Activated T-helper 17 cell treated with anti-CD3 and anti-CD28 coated beads, Interleukin-2, amount 50 U/mL, for 72 hours (primary cell): Measurements from ENCODE around the gene DDX31. TPM values are rescaled to one million over a fixed set of nuclear protein-coding genes. Genes with fewer than 3 reads are reported as not detected.

Experiments used
- ATAC-seq: fragments of 150-1000 bp; cut with Tn5 transposase; replicated peaks from 2 replicates; pipeline ENCODE4 v1.10.0; 2021; ENCODE audit warnings: mild to moderate bottlenecking, moderate library complexity
- H3K27ac Mint-ChIP-seq: one replicate; pipeline ENCODE4 v1.8.0; 2022; ENCODE audit warnings: mixed read lengths
- H3K27me3 Mint-ChIP-seq: one replicate; pipeline ENCODE4 v1.8.0; 2022; ENCODE audit warnings: mixed read lengths
- H3K36me3 Mint-ChIP-seq: one replicate; pipeline ENCODE4 v1.8.0; 2022; ENCODE audit warnings: low read depth, mild to moderate bottlenecking, mixed read lengths
- H3K4me1 Mint-ChIP-seq: one replicate; pipeline ENCODE4 v1.8.0; 2022; ENCODE audit warnings: mixed read lengths
- H3K4me3 Mint-ChIP-seq: one replicate; pipeline ENCODE4 v1.8.0; 2022; ENCODE audit warnings: mild to moderate bottlenecking, mixed read lengths
- H3K9me3 Mint-ChIP-seq: one replicate; pipeline ENCODE4 v1.8.0; 2022; ENCODE audit warnings: mixed read lengths
- total RNA-seq, 2 donors: library from RNA; stranded (reverse); gene quantifications; one replicate each; pipeline ENCODE4 v1.2.3, GENCODE V29; 2022

DDX31 gene
- total RNA-seq, 2 donors from 2014 or later = 12.7 to 23.0 TPM

- Mint-ChIP-seq H3K27me3 (peaks cover 4% of the 10 kb centered on the region), H3K4me3 (no peak overlapping the region), H3K36me3 (peaks cover 36% of the 10 kb centered on the region), H3K27ac (peak overlapping the region; percentile 11), H3K4me1 (no peaks in the 10 kb centered on the region), H3K9me3 (peaks cover 25% of the 10 kb centered on the region)
- peak; percentile 99 for ATAC-seq
Measured at GRCh38 chr9:132694144-132694543, 24.4 kb upstream of the DDX31 start.

GRCh38 chr9:132690696-132691095 is 20.9 kb upstream of the DDX31 start:
- no peak overlapping the region for H3K27ac Mint-ChIP-seq
- no peak overlapping the region for H3K4me3 Mint-ChIP-seq
- no peaks in the 10 kb centered on the region for H3K27me3 Mint-ChIP-seq
- H3K9me3 Mint-ChIP-seq = peaks cover 3% of the 10 kb centered on the region
- H3K36me3 Mint-ChIP-seq = peaks cover 70% of the 10 kb centered on the region
- no peaks in the 10 kb centered on the region for H3K4me1 Mint-ChIP-seq
- no peak for ATAC-seq

- no peak overlapping the region for H3K27ac Mint-ChIP-seq
- H3K36me3 Mint-ChIP-seq = peaks cover 100% of the 10 kb centered on the region
- no peak overlapping the region for H3K4me3 Mint-ChIP-seq
- H3K9me3 Mint-ChIP-seq = no peaks in the 10 kb centered on the region
- no peak for ATAC-seq
- no peaks in the 10 kb centered on the region for H3K27me3 Mint-ChIP-seq
- peaks cover 27% of the 10 kb centered on the region for H3K4me1 Mint-ChIP-seq
Measured at GRCh38 chr9:132683873-132684272, 14.1 kb upstream of the DDX31 start.

- no peak for ATAC-seq
- peaks cover 98% of the 10 kb centered on the region for H3K36me3 Mint-ChIP-seq
- peaks cover 33% of the 10 kb centered on the region for H3K4me1 Mint-ChIP-seq
- H3K27me3 Mint-ChIP-seq = no peaks in the 10 kb centered on the region
- no peaks in the 10 kb centered on the region for H3K9me3 Mint-ChIP-seq
- H3K27ac Mint-ChIP-seq = no peak overlapping the region
- no peak overlapping the region for H3K4me3 Mint-ChIP-seq
Measured at GRCh38 chr9:132681561-132681960, 11.8 kb upstream of the DDX31 start.

- ATAC-seq = peak; percentile 97
- peaks cover 33% of the 10 kb centered on the region for H3K4me1 Mint-ChIP-seq
- H3K27me3 Mint-ChIP-seq = no peaks in the 10 kb centered on the region
- peaks cover 83% of the 10 kb centered on the region for H3K36me3 Mint-ChIP-seq
- H3K9me3 Mint-ChIP-seq = no peaks in the 10 kb centered on the region
- H3K27ac Mint-ChIP-seq = no peak overlapping the region
- peak overlapping the region; percentile 40 for H3K4me3 Mint-ChIP-seq
Measured at GRCh38 chr9:132679946-132680625, 10.3 kb upstream of the DDX31 start.

GRCh38 chr9:132677976-132678375 is 8.2 kb upstream of the DDX31 start:
- Mint-ChIP-seq H3K36me3 (peaks cover 67% of the 10 kb centered on the region), H3K27ac (no peak overlapping the region), H3K9me3 (no peaks in the 10 kb centered on the region), H3K27me3 (no peaks in the 10 kb centered on the region), H3K4me1 (peaks cover 30% of the 10 kb centered on the region), H3K4me3 (no peak overlapping the region)
- no peak for ATAC-seq

GRCh38 chr9:132674485-132674884 is 4.7 kb upstream of the DDX31 start:
- H3K4me1 Mint-ChIP-seq = peaks cover 33% of the 10 kb centered on the region
- H3K27ac Mint-ChIP-seq = no peak overlapping the region
- H3K27me3 Mint-ChIP-seq = no peaks in the 10 kb centered on the region
- no peaks in the 10 kb centered on the region for H3K9me3 Mint-ChIP-seq
- ATAC-seq = no peak
- H3K36me3 Mint-ChIP-seq = peaks cover 49% of the 10 kb centered on the region
- H3K4me3 Mint-ChIP-seq = no peak overlapping the region

GRCh38 chr9:132673355-132673754 is 3.6 kb upstream of the DDX31 start:
- Mint-ChIP-seq H3K27me3 (no peaks in the 10 kb centered on the region), H3K4me1 (peaks cover 29% of the 10 kb centered on the region), H3K36me3 (peaks cover 38% of the 10 kb centered on the region), H3K27ac (peak overlapping the region; percentile 52), H3K4me3 (peak overlapping the region; percentile 72), H3K9me3 (no peaks in the 10 kb centered on the region)
- no peak for ATAC-seq

- no peak for ATAC-seq
Measured at GRCh38 chr9:132672413-132672690, 2.6 kb upstream of the DDX31 start.

GRCh38 chr9:132671620-132672412 is 2.0 kb upstream of the DDX31 start:
- Mint-ChIP-seq H3K27ac (peak overlapping the region; percentile 76), H3K4me1 (peaks cover 32% of the 10 kb centered on the region), H3K27me3 (no peaks in the 10 kb centered on the region), H3K4me3 (peak overlapping the region; percentile 72), H3K36me3 (peaks cover 38% of the 10 kb centered on the region), H3K9me3 (no peaks in the 10 kb centered on the region)
- peak; percentile 56 for ATAC-seq

More at GRCh38 chr9:132672413-132672690, 2.6 kb upstream of the DDX31 start:
- peaks cover 36% of the 10 kb centered on the region for H3K4me1 Mint-ChIP-seq
- H3K27me3 Mint-ChIP-seq = no peaks in the 10 kb centered on the region
- peak overlapping the region; percentile 72 for H3K4me3 Mint-ChIP-seq
- peak overlapping the region; percentile 76 for H3K27ac Mint-ChIP-seq
- H3K9me3 Mint-ChIP-seq = no peaks in the 10 kb centered on the region
- peaks cover 38% of the 10 kb centered on the region for H3K36me3 Mint-ChIP-seq

GRCh38 chr9:132670457-132671391 is 941 bp upstream of the DDX31 start, which contains the start of gene GTF3C4:
GTF3C4 (plus strand) TSS chr9:132670464; CDS start chr9:132670599, 135 bp downstream.
- peak; percentile 39 for ATAC-seq
- H3K9me3 Mint-ChIP-seq = no peaks in the 10 kb centered on the region
- peaks cover 41% of the 10 kb centered on the region for H3K36me3 Mint-ChIP-seq
- peaks cover 32% of the 10 kb centered on the region for H3K4me1 Mint-ChIP-seq
- peak within 1 kb of the TSS; percentile 72 for H3K4me3 Mint-ChIP-seq
- no peaks in the 10 kb centered on the region for H3K27me3 Mint-ChIP-seq
- H3K27ac Mint-ChIP-seq = peak within 1 kb of the TSS; percentile 76

GRCh38 chr9:132669319-132669697 is 475 bp downstream of the DDX31 start:
- Mint-ChIP-seq H3K36me3 (peaks cover 43% of the 10 kb centered on the region), H3K27ac (peak overlapping the region; percentile 76), H3K27me3 (no peaks in the 10 kb centered on the region), H3K4me3 (peak overlapping the region; percentile 72), H3K9me3 (no peaks in the 10 kb centered on the region), H3K4me1 (peaks cover 32% of the 10 kb centered on the region)
- no peak for ATAC-seq

- Mint-ChIP-seq H3K4me1 (peaks cover 9% of the 10 kb centered on the region), H3K4me3 (no peak overlapping the region), H3K9me3 (no peaks in the 10 kb centered on the region), H3K27ac (no peak overlapping the region), H3K27me3 (no peaks in the 10 kb centered on the region), H3K36me3 (peaks cover 21% of the 10 kb centered on the region)
- no peak for ATAC-seq
Measured at GRCh38 chr9:132663851-132664250, 5.9 kb downstream of the DDX31 start.

- no peak for ATAC-seq
- Mint-ChIP-seq H3K36me3 (peaks cover 19% of the 10 kb centered on the region), H3K27me3 (no peaks in the 10 kb centered on the region), H3K4me3 (no peak overlapping the region), H3K4me1 (peaks cover 8% of the 10 kb centered on the region), H3K9me3 (no peaks in the 10 kb centered on the region), H3K27ac (no peak overlapping the region)
Measured at GRCh38 chr9:132663117-132663516, 6.7 kb downstream of the DDX31 start.
